ENCODE results near the gene ARHGAP30. TPM values are rescaled to one million over a fixed set of nuclear protein-coding genes. Genes with fewer than 3 reads are reported as not detected.

Gene ARHGAP30
- total and polyA plus RNA-seq, 2 of the 4 experiments (the other 2 are of a cell fraction) = 0.02 TPM; not detected in 1

DNA sequence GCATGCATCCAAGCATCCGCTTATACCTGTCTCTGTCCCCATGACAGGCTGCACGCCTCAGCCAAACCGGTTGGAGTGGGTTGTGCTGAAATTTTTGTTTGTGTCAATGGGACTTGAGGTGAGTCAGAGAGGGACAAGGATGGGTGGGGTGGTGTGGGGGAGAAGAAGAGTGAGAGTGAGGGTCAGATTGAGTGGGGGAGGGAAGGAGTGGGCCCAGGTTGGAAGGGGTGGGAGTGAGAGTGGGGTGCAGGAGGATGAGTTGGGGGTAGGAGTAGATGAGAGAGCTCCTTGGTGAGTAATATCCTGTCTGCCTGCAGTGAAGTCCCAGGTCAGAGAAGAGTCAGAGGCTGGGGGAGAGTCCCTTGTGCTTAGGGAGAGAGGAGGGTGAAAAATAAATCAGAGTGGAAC lies 22.9 kb upstream of the ARHGAP30 start:
- Histone ChIP-seq H4K5ac (ENCODE audit: low read depth, low read length) (no peak overlapping the region), H3K18ac (ENCODE audit: low read depth, low read length) (no peak overlapping the region), H3K27me3 (ENCODE audit: control insufficient read depth, insufficient read depth, low read length) (no peaks in the 10 kb centered on the region), H3K56ac (ENCODE audit: extremely low read depth, insufficient read depth, low read length) (no peak overlapping the region), H3K79me1 (ENCODE audit: low read depth in 1 of 2, low read length in 2 of 2) (no peaks in the 10 kb centered on the region), H3K4me2 (ENCODE audit: low read depth, low read length) (no peak overlapping the region), H2BK5ac (ENCODE audit: low read depth, low read length, poor library complexity, severe bottlenecking) (no peak overlapping the region), H4K8ac (ENCODE audit: low read depth in 2 of 2, low read length in 2 of 2) (no peak overlapping the region), H3K36me3 (ENCODE audit: control insufficient read depth, insufficient read depth, low read length) (no peaks in the 10 kb centered on the region), H4K91ac (ENCODE audit: insufficient read depth, low read depth, low read length) (no peak overlapping the region), H3K9me3 (ENCODE audit: control insufficient read depth, insufficient read depth, low read length) (no peaks in the 10 kb centered on the region), H3K9ac (ENCODE audit: low read depth, low read length) (no peak overlapping the region), H4K20me1 (ENCODE audit: insufficient read depth, low read length) (no peaks in the 10 kb centered on the region), H3K23ac (ENCODE audit: low read depth, low read length) (no peak overlapping the region), H3K27ac (ENCODE audit: insufficient read depth, low read length) (no peak overlapping the region), H2AFZ (replicated peaks; ENCODE audit: low read length, poor library complexity) (peak overlapping the region; percentile 12), H3K14ac (replicated peaks; ENCODE audit: low read depth, low read length) (no peak overlapping the region), H2BK120ac (ENCODE audit: low read depth, low read length) (peak overlapping the region; percentile 13; the same call in 1 of the 2 replicates), H3K9me1 (ENCODE audit: insufficient read depth, low read length) (peaks cover 14% of the 10 kb centered on the region), H2BK15ac (ENCODE audit: low read depth, low read length) (no peak overlapping the region), H2AK5ac (ENCODE audit: low read depth, low read length) (no peak overlapping the region; the same call in 1 of the 2 replicates), H3K4ac (ENCODE audit: low read depth, low read length) (no peak overlapping the region), H3K4me1 (ENCODE audit: control insufficient read depth, insufficient read depth, low read length) (peaks cover 10% of the 10 kb centered on the region), H2BK20ac (ENCODE audit: low read depth, low read length) (peak overlapping the region; percentile 2; the same call in 1 of the 2 replicates), H3K4me3 (ENCODE audit: insufficient read depth, low read depth, low read length) (no peak overlapping the region), H2AK9ac (replicated peaks; ENCODE audit: low read depth, low read length, poor library complexity) (no peak overlapping the region)
- intact Hi-C loops (cut with micrococcal nuclease) = no loop called here
- ChIA-PET POLR2A (ENCODE audit: unreplicated experiment) (no interaction called here), CTCF (no interaction called here)
- BruUV-seq (replicated peaks) = no TSS peak
- no peak for TF ChIP-seq NFE2L2 (IDR thresholded peaks at IDR 0.05; ENCODE audit: low read depth, low read length)
- TF ChIP-seq BHLHE40 (IDR thresholded peaks at IDR 0.05; ENCODE audit: low read depth, low read length) = no peak
- TF ChIP-seq, protein P1, sequence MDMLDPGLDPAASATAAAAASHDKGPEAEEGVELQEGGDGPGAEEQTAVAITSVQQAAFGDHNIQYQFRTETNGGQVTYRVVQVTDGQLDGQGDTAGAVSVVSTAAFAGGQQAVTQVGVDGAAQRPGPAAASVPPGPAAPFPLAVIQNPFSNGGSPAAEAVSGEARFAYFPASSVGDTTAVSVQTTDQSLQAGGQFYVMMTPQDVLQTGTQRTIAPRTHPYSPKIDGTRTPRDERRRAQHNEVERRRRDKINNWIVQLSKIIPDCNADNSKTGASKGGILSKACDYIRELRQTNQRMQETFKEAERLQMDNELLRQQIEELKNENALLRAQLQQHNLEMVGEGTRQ (IDR thresholded peaks at IDR 0.05; ENCODE audit: low read depth, low read length) = no peak
- DNase-seq (peak; percentile 43), ATAC-seq (ENCODE audit: low read depth) (no peak; the same call in 1 of the 2 replicates)
- dilution Hi-C loops (cut with HindIII; ENCODE audit: low sequenced_read_pairs, unreplicated experiment) = no loop called here
- 87% methylated on average over 3 of the region's 3 CpGs; no CpG with 5 or more reads in 1 of the 2 experiments for WGBS, 2 experiments (ENCODE audit: extremely low coverage in 2 of 2, insufficient read length in 1 of 2)
- in situ Hi-C loops (cut with MboI; ENCODE audit: low sequenced_read_pairs) = no loop called here

All from IMR-90 (cell line).